ENCODE measurements around the gene UBE2G1. TPM values are rescaled to one million over a fixed set of nuclear protein-coding genes. Genes with fewer than 3 reads are reported as not detected.
A peak's percentile ranks its signal among the peaks of the same experiment; 100 is the strongest.
"Not testable (repeated sequence)": the region's sequence is repeated elsewhere in the genome, so short reads cannot be mapped to it uniquely, and the experiment has no call there.

Gene UBE2G1
- total RNA-seq, 1 donor from 2014 or later: 74.5 TPM

DNA sequence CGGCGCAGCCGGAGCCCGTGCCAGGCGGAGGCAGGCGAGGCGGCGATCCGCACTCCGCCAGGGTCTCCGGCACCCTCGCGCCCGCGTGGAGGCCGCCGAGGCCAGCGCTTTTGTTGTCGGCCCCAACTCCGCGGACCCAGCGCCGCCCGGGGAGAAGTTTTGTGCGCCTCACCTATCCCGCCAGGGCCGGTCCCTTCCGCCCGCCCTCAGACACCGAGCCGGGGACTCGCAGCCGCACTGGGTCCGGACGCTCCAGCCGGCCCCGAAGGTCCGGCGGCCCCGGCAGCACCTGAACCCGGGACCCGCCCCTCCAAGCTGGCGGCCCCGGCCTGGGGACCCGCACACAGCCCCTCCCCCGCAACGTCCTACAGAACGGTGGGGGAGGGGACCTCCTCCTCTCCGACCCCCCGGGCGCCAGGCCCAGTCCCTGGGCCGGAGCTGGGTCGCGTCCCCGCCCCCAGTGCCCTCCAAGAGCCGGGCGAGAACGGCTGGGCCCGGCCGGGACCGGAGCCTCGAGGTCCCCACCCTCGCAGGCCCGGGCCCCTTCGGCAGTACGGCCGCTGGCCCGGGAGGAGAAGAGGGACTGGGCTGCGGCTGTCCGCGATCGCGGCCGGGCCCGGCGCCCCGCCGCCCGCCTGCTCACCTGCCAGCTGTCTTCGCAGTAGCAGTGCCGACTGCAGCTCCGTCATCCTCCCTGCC lies 698 bp downstream of the UBE2G1 start:
- Mint-ChIP-seq H3K27me3 (ENCODE audit: low read depth) (no peaks in the 10 kb centered on the region), H3K36me3 (ENCODE audit: low read depth) (peaks cover 21% of the 10 kb centered on the region), H3K27ac (no peak overlapping the region), H3K4me1 (ENCODE audit: low read depth) (peaks cover 22% of the 10 kb centered on the region), H3K9me3 (no peaks in the 10 kb centered on the region), H3K4me3 (ENCODE audit: low read depth) (peak overlapping the region; percentile 67)
- no peak for DNase-seq (ENCODE audit: low spot score)
- intact Hi-C loops (cut with micrococcal nuclease): loop anchor here (1.0 to 10.0 kb wide), 4 partner anchors 10 to 579 kb away; partner anchors contain the start of genes ANKFY1, PFN1, RNF167 and SLC25A11

DNA sequence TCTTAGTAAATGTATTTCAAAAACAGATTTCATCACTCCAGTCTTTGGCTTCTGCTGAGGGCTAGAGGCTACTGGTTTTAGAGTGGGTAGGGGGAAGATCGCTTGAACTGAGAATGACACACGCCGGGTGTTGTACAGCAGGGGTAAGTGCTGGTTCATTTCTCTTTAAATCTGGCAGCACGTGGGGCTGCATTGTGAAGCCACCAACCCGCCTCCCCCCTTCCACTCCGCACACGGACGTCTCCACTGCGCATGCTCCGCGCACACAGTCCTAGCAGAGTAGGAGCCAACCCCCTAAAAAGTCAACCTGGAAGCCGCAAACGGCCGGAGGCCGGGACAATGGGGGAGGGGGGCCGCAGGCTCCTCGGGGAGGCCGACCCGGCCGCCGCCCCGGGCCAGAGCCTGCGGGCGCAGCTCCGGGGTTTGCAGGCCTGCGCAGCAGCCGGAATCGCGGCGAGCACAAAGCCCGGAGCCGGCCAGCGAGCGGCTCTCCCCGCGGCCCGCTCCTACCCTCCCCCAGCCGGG lies 1.3 kb downstream of the UBE2G1 start:
- Mint-ChIP-seq H3K9me3 (no peaks in the 10 kb centered on the region), H3K27ac (peak overlapping the region; percentile 94), H3K27me3 (ENCODE audit: low read depth) (no peaks in the 10 kb centered on the region), H3K36me3 (ENCODE audit: low read depth) (peaks cover 24% of the 10 kb centered on the region), H3K4me3 (ENCODE audit: low read depth) (peak overlapping the region; percentile 93), H3K4me1 (ENCODE audit: low read depth) (peaks cover 20% of the 10 kb centered on the region)
- intact Hi-C loops (cut with micrococcal nuclease): loop anchor here (5.0 to 10.0 kb wide), 2 partner anchors 103 to 580 kb away; partner anchors contain the start of genes ANKFY1, PFN1, RNF167 and SLC25A11
- peak; percentile 87 for DNase-seq (ENCODE audit: low spot score)

DNA sequence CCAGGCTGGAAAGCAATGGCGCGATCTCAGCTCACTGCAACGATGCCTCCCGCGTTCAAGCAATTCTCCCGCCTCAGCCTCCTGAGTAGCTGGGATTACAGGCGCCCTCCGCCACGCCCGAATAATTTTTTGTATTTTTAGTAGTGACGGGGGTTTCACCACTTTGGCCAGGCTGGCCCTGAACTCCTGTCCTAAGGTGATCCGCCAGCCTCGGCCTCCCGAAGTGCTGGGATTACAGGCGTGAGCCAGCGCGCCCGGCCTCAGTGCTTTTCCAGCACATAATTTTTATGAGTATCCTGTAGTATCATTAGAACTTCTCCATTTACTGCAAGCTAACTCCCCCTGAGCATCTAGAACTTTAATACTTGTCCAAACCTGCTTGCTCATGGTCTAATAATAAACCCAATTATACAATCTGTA lies 1.8 kb downstream of the UBE2G1 start:
- no peaks in the 10 kb centered on the region for H3K27me3 Mint-ChIP-seq (ENCODE audit: low read depth)
- intact Hi-C loops (cut with micrococcal nuclease): loop anchor here (5.0 to 10.0 kb wide), 2 partner anchors 102 to 580 kb away; partner anchors contain the start of genes ANKFY1, PFN1, RNF167 and SLC25A11
- H3K36me3 Mint-ChIP-seq (ENCODE audit: low read depth): peaks cover 29% of the 10 kb centered on the region
- H3K9me3 Mint-ChIP-seq: no peaks in the 10 kb centered on the region
- peak overlapping the region; percentile 94 for H3K27ac Mint-ChIP-seq
- no peak for DNase-seq (ENCODE audit: low spot score)
- H3K4me3 Mint-ChIP-seq (ENCODE audit: low read depth): peak overlapping the region; percentile 93
- peaks cover 22% of the 10 kb centered on the region for H3K4me1 Mint-ChIP-seq (ENCODE audit: low read depth)

DNA sequence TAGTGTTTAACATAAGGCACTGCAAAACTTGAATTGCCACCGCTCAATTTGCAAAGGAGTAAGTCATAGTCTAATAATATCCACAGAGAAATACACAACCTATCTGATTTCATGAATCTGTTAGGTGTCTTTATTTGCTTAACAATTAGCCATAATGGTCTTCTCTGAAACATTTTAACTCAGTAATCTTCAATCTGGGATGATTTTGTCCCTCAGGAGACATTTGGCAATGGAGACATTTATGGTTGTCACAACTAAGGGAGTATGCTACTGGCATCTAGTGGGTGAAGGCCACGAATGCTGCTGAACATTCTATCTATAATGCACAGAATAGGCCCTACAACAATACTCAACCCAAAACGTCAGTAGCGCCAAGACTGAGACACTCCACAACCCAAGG lies 4.3 kb downstream of the UBE2G1 start:
- Mint-ChIP-seq H3K27ac (no peak overlapping the region), H3K9me3 (no peaks in the 10 kb centered on the region), H3K4me3 (ENCODE audit: low read depth) (no peak overlapping the region), H3K27me3 (ENCODE audit: low read depth) (no peaks in the 10 kb centered on the region), H3K36me3 (ENCODE audit: low read depth) (peaks cover 34% of the 10 kb centered on the region), H3K4me1 (ENCODE audit: low read depth) (peaks cover 33% of the 10 kb centered on the region)
- intact Hi-C loops (cut with micrococcal nuclease): loop anchor here (10.0 kb wide), 1 partner anchor 583 kb away; the partner anchor contains the start of genes PFN1, RNF167 and SLC25A11
- no peak for DNase-seq (ENCODE audit: low spot score)

DNA sequence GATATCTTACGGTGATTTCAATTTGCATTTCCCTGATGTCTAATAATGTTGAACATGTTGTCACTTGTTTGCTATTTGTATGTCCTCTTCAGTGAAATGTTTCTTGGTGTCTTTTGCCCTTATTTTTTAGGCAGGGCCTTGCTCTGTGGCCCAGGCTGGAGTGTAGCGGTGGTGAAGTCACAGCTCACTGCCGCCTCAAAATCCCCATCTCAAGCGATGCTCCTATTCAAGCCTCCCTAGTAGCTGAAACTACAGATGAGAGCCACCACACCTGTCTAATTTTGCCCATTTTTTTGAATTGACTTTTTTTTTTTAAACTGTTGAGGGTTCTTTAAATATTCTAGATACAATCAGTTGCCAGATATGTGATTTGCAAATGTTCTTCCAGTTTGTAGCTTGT lies 8.3 kb downstream of the UBE2G1 start:
- H3K9me3 Mint-ChIP-seq: no peaks in the 10 kb centered on the region
- no peak overlapping the region for H3K27ac Mint-ChIP-seq

DNA sequence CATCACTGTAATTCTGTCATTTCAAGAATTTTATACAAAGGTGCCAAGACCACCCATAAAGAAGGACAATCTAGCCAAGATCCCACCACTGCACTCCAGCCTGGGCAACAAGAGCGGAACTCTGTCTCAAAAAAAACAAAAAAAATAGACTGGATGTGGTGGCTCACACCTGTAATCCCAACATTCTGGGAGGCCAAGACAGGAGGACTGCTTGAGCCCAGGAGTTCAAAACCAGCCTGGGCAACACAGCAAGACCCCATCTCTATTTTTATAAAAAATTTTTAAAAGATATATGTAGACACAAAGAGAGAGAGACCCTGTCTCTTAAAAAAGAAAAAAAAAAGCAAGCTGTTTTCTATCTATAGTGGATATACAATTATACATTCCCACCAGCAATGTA lies 8.8 kb downstream of the UBE2G1 start:
- peaks cover 29% of the 10 kb centered on the region for H3K4me1 Mint-ChIP-seq (ENCODE audit: low read depth)
- peaks cover 28% of the 10 kb centered on the region for H3K36me3 Mint-ChIP-seq (ENCODE audit: low read depth)
- intact Hi-C loops (cut with micrococcal nuclease): no loop called here
- no peak overlapping the region for H3K27ac Mint-ChIP-seq
- no peak overlapping the region for H3K4me3 Mint-ChIP-seq (ENCODE audit: low read depth)
- H3K27me3 Mint-ChIP-seq (ENCODE audit: low read depth): no peaks in the 10 kb centered on the region
- H3K9me3 Mint-ChIP-seq: no peaks in the 10 kb centered on the region
- DNase-seq (ENCODE audit: low spot score): no peak

More for the DNA sequence above, 8.3 kb downstream of the UBE2G1 start:
- H3K4me3 Mint-ChIP-seq (ENCODE audit: low read depth): no peak overlapping the region
- peaks cover 29% of the 10 kb centered on the region for H3K36me3 Mint-ChIP-seq (ENCODE audit: low read depth)
- H3K4me1 Mint-ChIP-seq (ENCODE audit: low read depth): peaks cover 30% of the 10 kb centered on the region
- no peak for DNase-seq (ENCODE audit: low spot score)
- intact Hi-C loops (cut with micrococcal nuclease): no loop called here
- no peaks in the 10 kb centered on the region for H3K27me3 Mint-ChIP-seq (ENCODE audit: low read depth)

DNA sequence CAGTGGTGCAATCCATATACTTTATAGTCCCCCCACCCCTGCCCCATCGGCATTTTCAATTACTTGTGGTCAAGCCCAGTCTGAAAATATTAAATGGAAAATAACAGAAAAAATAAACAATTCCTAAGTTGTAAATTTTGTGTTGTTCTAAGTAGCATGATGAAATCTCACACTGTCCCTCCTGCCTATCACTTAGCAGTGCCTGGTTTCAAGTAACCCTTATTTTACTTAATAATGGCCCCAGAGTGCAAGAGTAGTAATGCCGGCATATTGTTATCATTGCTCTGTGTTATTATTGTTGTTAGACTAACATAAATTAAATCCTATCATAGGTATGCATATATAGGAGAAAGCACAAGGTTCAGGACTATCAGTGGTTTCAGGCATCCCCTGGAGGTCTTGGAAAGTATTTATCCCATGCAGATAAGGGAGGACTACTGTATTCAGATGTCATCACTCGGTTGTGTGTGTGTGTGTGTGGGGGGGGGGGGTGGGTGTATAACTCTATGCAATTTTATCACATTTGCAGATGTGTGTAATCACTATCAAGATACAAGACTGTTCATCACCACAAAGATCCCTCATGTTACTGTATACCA lies 9.3 kb downstream of the UBE2G1 start:
- H3K4me3 Mint-ChIP-seq (ENCODE audit: low read depth): no peak overlapping the region
- H3K36me3 Mint-ChIP-seq (ENCODE audit: low read depth): peaks cover 25% of the 10 kb centered on the region
- peaks cover 29% of the 10 kb centered on the region for H3K4me1 Mint-ChIP-seq (ENCODE audit: low read depth)
- no peak for DNase-seq (ENCODE audit: low spot score)
- intact Hi-C loops (cut with micrococcal nuclease): no loop called here
- no peaks in the 10 kb centered on the region for H3K9me3 Mint-ChIP-seq
- H3K27me3 Mint-ChIP-seq (ENCODE audit: low read depth): no peaks in the 10 kb centered on the region
- H3K27ac Mint-ChIP-seq: no peak overlapping the region

DNA sequence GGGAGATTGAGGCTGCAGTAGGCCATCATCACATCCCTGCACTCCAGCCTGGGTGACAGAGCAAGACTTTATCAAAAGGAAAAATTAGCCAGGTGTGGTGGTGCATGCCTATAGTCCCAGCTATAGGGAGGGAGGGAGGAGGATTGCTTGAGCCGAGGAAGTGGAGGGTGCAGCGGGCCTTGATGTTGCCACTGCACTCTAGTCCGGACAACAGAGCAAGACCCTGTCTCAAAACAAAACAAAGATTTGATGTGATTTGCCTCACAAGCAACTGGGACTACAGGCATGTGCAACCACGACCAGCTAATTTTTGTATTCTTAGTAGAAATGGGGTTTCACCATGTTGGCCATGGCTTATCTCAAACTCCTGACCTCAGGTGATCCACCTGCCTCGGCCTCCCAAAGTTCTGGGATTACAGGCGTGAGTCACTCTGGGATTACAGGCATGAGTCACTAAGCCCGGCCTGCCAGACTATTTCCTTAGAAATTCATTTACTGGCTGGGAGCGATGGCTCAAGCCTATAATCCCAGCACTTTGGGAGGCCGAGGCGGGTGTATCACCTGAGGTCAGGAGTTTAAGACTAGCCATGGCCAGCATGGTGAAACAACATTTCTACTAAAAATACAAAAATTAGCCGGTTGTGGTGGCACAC lies 11.5 kb downstream of the UBE2G1 start:
- H3K27ac Mint-ChIP-seq: no peak overlapping the region
- peaks cover 30% of the 10 kb centered on the region for H3K4me1 Mint-ChIP-seq (ENCODE audit: low read depth)
- no peaks in the 10 kb centered on the region for H3K9me3 Mint-ChIP-seq
- peaks cover 18% of the 10 kb centered on the region for H3K36me3 Mint-ChIP-seq (ENCODE audit: low read depth)
- H3K27me3 Mint-ChIP-seq (ENCODE audit: low read depth): no peaks in the 10 kb centered on the region
- DNase-seq (ENCODE audit: low spot score): no peak
- no peak overlapping the region for H3K4me3 Mint-ChIP-seq (ENCODE audit: low read depth)
- intact Hi-C loops (cut with micrococcal nuclease): no loop called here

DNA sequence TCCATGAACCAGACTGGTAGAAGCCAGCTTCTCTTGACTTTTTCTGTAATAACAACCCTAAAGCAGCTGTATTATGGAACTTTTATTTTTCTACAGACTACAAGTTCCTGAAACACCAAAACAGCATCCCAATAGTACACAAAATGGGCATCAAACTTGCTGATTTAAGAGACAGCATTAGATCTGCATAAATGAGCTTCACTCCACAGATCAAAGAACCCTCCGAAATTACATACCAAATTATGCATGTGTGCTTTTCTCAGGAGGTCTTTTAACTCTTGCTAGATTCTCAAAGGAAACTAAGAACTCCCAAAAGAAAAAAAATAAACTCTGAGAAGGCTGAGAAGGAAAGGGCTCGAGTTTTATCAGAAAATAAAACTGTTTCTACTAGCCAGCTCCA lies 12.3 kb downstream of the UBE2G1 start:
- H3K4me1 Mint-ChIP-seq (ENCODE audit: low read depth): peaks cover 23% of the 10 kb centered on the region
- H3K4me3 Mint-ChIP-seq (ENCODE audit: low read depth): no peak overlapping the region
- H3K36me3 Mint-ChIP-seq (ENCODE audit: low read depth): peaks cover 12% of the 10 kb centered on the region
- H3K9me3 Mint-ChIP-seq: no peaks in the 10 kb centered on the region
- no peaks in the 10 kb centered on the region for H3K27me3 Mint-ChIP-seq (ENCODE audit: low read depth)
- H3K27ac Mint-ChIP-seq: no peak overlapping the region
- DNase-seq (ENCODE audit: low spot score): no peak
- intact Hi-C loops (cut with micrococcal nuclease): no loop called here

DNA sequence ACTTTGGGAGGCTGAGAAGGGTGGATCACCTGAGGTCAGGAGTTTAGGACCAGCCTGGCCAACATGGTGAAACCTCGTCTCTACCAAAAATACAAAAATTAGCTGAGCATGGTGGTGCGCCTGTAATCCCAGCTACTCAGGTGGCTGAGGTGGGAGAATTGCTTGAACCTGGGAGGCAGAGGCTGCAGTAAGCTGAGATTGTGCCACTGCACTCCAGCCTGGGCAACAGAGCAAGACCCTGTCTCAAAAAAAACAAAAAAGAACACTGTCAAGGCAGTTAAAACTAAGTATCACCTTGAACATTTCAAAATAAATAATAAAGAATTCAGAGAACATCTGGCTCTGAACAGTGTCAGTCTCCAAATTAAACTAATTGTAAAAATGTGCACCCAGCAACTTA lies 16.3 kb downstream of the UBE2G1 start:
- H3K4me3 Mint-ChIP-seq (ENCODE audit: low read depth); H3K36me3 Mint-ChIP-seq (ENCODE audit: low read depth); intact Hi-C loops (cut with micrococcal nuclease); H3K27ac Mint-ChIP-seq; DNase-seq (ENCODE audit: low spot score); H3K9me3 Mint-ChIP-seq; H3K27me3 Mint-ChIP-seq (ENCODE audit: low read depth): not testable (repeated sequence)
- H3K4me1 Mint-ChIP-seq (ENCODE audit: low read depth): peaks cover 19% of the 10 kb centered on the region

DNA sequence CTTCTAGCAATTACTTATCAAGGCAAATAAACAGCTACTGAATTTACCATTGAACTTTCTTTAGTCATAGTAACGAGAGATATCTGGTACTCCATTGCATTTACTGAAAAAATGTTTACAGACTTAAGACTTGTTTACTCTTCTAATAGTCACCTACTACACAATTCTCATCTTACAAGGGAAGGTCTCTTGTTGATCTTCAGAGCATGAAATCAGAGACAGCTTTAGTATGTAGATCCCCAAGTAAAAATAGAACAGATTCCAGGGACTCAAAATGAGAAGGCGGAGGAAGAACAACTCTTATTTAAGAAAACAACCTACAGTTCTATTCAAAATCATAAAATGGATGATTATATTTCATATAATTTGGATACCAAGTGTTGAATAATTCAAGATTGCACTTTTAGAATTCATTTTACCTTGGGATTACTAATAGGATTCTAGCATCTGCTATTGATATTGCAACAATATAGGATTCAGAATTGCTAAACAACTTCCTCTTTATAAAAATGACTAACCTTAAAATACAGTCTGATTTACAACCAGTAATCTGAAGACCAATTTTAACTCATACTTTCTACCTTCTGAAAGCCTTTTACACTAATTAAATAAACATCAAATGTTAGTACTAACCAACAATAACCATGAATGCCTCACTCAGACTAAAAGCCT lies 20.8 kb downstream of the UBE2G1 start:
- H3K4me3 Mint-ChIP-seq (ENCODE audit: low read depth): no peak overlapping the region
- H3K9me3 Mint-ChIP-seq: no peaks in the 10 kb centered on the region
- H3K36me3 Mint-ChIP-seq (ENCODE audit: low read depth): no peaks in the 10 kb centered on the region
- no peak overlapping the region for H3K27ac Mint-ChIP-seq
- DNase-seq (ENCODE audit: low spot score): no peak
- intact Hi-C loops (cut with micrococcal nuclease): no loop called here
- H3K4me1 Mint-ChIP-seq (ENCODE audit: low read depth): peaks cover 7% of the 10 kb centered on the region
- H3K27me3 Mint-ChIP-seq (ENCODE audit: low read depth): no peaks in the 10 kb centered on the region

DNA sequence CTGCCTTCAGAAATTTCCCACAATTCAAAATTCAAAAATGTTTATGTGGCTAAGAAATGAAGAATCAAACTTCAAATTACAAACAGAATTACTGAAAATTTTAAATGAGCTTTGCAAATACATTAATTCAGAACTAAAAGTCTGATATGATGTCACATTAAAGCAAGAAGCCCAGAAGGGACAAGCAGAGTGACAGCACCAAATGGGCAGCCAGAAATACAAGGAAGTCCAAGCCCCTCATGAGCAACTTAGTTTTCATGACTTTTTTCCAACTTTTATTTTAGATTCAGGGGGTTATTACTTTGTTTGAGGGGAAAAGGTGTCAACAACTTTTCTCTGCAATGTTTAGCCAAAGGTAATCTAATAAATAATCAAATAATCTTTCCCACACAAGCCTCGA lies 21.5 kb downstream of the UBE2G1 start:
- no peaks in the 10 kb centered on the region for H3K36me3 Mint-ChIP-seq (ENCODE audit: low read depth)
- H3K27ac Mint-ChIP-seq: no peak overlapping the region
- H3K9me3 Mint-ChIP-seq: no peaks in the 10 kb centered on the region
- peaks cover 12% of the 10 kb centered on the region for H3K4me1 Mint-ChIP-seq (ENCODE audit: low read depth)
- H3K27me3 Mint-ChIP-seq (ENCODE audit: low read depth): no peaks in the 10 kb centered on the region
- intact Hi-C loops (cut with micrococcal nuclease): no loop called here
- no peak for DNase-seq (ENCODE audit: low spot score)
- H3K4me3 Mint-ChIP-seq (ENCODE audit: low read depth): no peak overlapping the region

Data from activated T-helper 2 cell treated with anti-CD3 and anti-CD28 coated beads, Interferon-gamma antibody, Interleukin-2, Interleukin-4, amounts not matched to agents 10 μg/mL and 5 μg/mL and 100 μg/mL, durations not matched to agents 14 hours and 24 hours and 36 hours (primary cell).